Osteocyte (in vitro differentiated cells): Measurements from ENCODE around the gene CDKN2B-AS1. TPM values are rescaled to one million over a fixed set of nuclear protein-coding genes. Genes with fewer than 3 reads are reported as not detected.

Experiments
- DNase-seq: peaks from one replicate; pipeline ENCODE4 v3.0.0; 2021; ENCODE audit warnings: mixed read lengths; ENCODE audit not compliant: unreplicated experiment; ENCODE audit errors: extremely low spot score
- H3K27ac Mint-ChIP-seq: one replicate; pipeline ENCODE4 v1.8.0; 2021; ENCODE audit warnings: mild to moderate bottlenecking, mixed read lengths; ENCODE audit not compliant: unreplicated experiment
- H3K27me3 Mint-ChIP-seq: one replicate; pipeline ENCODE4 v1.8.0; 2021; ENCODE audit warnings: mixed read lengths; ENCODE audit not compliant: unreplicated experiment
- H3K36me3 Mint-ChIP-seq: one replicate; pipeline ENCODE4 v1.8.0; 2021; ENCODE audit warnings: mixed read lengths; ENCODE audit not compliant: unreplicated experiment
- H3K4me1 Mint-ChIP-seq: one replicate; pipeline ENCODE4 v1.8.0; 2021; ENCODE audit warnings: mixed read lengths; ENCODE audit not compliant: unreplicated experiment
- H3K4me3 Mint-ChIP-seq: one replicate; pipeline ENCODE4 v1.8.0; 2021; ENCODE audit warnings: mild to moderate bottlenecking, moderate library complexity, mixed read lengths; ENCODE audit not compliant: unreplicated experiment
- H3K9me3 Mint-ChIP-seq: one replicate; pipeline ENCODE4 v1.8.0; 2021; ENCODE audit warnings: mixed read lengths; ENCODE audit not compliant: unreplicated experiment
- total RNA-seq: library from RNA; stranded (reverse); gene quantifications from 2 replicates; pipeline ENCODE4 v1.2.1, GENCODE V29; 2021
- TF ChIP-seq, protein P1 (sequence below): fragments of 200-600 bp; sonication (generic); IDR thresholded peaks from 2 replicates; pipeline ENCODE4 v1.5.0; 2021; ENCODE audit warnings: antibody characterized with exemption, mild to moderate bottlenecking, moderate library complexity

CDKN2B-AS1 gene
- total RNA-seq, 1 donor from 2014 or later, result 4.0 TPM

- H3K36me3 Mint-ChIP-seq, result peaks cover 3% of the 10 kb centered on the region
- H3K9me3 Mint-ChIP-seq, result no peaks in the 10 kb centered on the region
- H3K4me3 Mint-ChIP-seq, result no peak overlapping the region
- no peak for DNase-seq
- H3K27ac Mint-ChIP-seq, result no peak overlapping the region
- no peaks in the 10 kb centered on the region for H3K27me3 Mint-ChIP-seq
- TF ChIP-seq, protein P1, sequence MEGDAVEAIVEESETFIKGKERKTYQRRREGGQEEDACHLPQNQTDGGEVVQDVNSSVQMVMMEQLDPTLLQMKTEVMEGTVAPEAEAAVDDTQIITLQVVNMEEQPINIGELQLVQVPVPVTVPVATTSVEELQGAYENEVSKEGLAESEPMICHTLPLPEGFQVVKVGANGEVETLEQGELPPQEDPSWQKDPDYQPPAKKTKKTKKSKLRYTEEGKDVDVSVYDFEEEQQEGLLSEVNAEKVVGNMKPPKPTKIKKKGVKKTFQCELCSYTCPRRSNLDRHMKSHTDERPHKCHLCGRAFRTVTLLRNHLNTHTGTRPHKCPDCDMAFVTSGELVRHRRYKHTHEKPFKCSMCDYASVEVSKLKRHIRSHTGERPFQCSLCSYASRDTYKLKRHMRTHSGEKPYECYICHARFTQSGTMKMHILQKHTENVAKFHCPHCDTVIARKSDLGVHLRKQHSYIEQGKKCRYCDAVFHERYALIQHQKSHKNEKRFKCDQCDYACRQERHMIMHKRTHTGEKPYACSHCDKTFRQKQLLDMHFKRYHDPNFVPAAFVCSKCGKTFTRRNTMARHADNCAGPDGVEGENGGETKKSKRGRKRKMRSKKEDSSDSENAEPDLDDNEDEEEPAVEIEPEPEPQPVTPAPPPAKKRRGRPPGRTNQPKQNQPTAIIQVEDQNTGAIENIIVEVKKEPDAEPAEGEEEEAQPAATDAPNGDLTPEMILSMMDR, result no peak
- H3K4me1 Mint-ChIP-seq, result peaks cover 27% of the 10 kb centered on the region
These were observed 50.8 kb downstream of the CDKN2B-AS1 start for GRCh38 chr9:22045423-22045822.

GRCh38 chr9:22046243-22046885 is 51.8 kb downstream of the CDKN2B-AS1 start:
- TF ChIP-seq, protein P1, result no peak
- DNase-seq, result no peak
- Mint-ChIP-seq H3K4me3 (no peak overlapping the region), H3K27ac (no peak overlapping the region), H3K27me3 (no peaks in the 10 kb centered on the region), H3K36me3 (peaks cover 3% of the 10 kb centered on the region), H3K4me1 (peaks cover 23% of the 10 kb centered on the region), H3K9me3 (no peaks in the 10 kb centered on the region)

DNA sequence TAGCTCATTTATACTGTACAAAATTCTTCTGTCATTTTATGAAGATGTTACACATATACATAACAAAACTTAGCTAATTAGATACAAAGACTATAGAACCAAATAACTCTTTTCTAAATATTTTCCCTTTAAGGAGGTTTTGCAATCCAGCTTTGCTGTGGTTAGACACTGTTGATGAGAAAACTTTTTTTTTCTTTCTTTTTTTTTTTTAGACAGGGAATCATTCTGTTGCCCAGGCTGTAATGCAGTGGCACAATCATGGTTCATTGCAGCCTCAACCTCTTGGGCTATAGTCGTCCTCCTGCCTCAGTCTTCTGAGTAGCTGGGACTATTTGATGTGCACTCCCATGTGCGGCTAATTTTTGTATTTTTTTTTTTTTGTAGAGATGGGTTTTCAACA is 53.0 kb downstream of the CDKN2B-AS1 start:
- peaks cover 3% of the 10 kb centered on the region for H3K36me3 Mint-ChIP-seq
- TF ChIP-seq, protein P1, result no peak
- H3K27me3 Mint-ChIP-seq, result no peaks in the 10 kb centered on the region
- no peak overlapping the region for H3K27ac Mint-ChIP-seq
- DNase-seq, result no peak
- H3K4me1 Mint-ChIP-seq, result peaks cover 26% of the 10 kb centered on the region
- no peaks in the 10 kb centered on the region for H3K9me3 Mint-ChIP-seq
- H3K4me3 Mint-ChIP-seq, result no peak overlapping the region

- H3K9me3 Mint-ChIP-seq, result no peaks in the 10 kb centered on the region
- H3K36me3 Mint-ChIP-seq, result peaks cover 3% of the 10 kb centered on the region
- no peak overlapping the region for H3K4me3 Mint-ChIP-seq
- no peaks in the 10 kb centered on the region for H3K27me3 Mint-ChIP-seq
- TF ChIP-seq, protein P1, result no peak
- H3K4me1 Mint-ChIP-seq, result peaks cover 34% of the 10 kb centered on the region
- DNase-seq, result no peak
- H3K27ac Mint-ChIP-seq, result no peak overlapping the region
These were observed 54.8 kb downstream of the CDKN2B-AS1 start for GRCh38 chr9:22049411-22049810.

DNA sequence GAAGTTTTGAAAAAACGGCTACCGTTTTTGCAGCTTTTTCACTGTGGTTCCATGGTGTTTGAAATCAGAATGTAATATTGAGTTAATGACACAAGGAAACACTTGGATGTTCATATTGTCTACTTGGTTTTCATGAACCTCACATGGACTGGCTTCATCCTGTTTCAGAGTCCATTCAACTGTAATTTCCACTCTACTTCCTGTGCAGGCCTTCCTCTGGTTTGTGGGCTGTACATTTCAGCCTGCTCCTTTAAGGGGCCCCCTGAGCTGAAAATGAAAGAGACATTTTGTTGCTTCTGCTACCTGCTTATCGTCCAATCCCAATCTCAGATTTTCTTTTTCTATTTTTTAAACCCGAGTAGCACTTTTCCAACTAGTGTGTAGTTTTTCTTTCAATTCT is 56.3 kb downstream of the CDKN2B-AS1 start:
- Mint-ChIP-seq H3K27ac (no peak overlapping the region), H3K9me3 (no peaks in the 10 kb centered on the region), H3K4me3 (no peak overlapping the region), H3K27me3 (no peaks in the 10 kb centered on the region), H3K4me1 (peaks cover 37% of the 10 kb centered on the region), H3K36me3 (peaks cover 3% of the 10 kb centered on the region)
- TF ChIP-seq, protein P1, result no peak
- DNase-seq, result no peak
